Measurements from ENCODE around the gene RBCK1. TPM values are rescaled to one million over a fixed set of nuclear protein-coding genes. Genes with fewer than 3 reads are reported as not detected.

RBCK1 gene
- total and polyA plus RNA-seq, 9 of the 15 experiments (the other 6 are each of a cell fraction or from before 2014, with no cell fraction given): 5.9 to 59.3 (median 26.5) TPM

GRCh38 chr20:407953-408842, at the start of gene RBCK1 (continued):
- no peak for TF ChIP-seq CBFA2T3 (IDR thresholded peaks at IDR 0.05)
- 0 out of 2 replicates have a peak, but pooled peaks have one; percentile 1 for TF ChIP-seq USF2 (CRISPR knock-in tag; IDR thresholded peaks at IDR 0.05)
- peak in 1 of 2 experiments; percentile 18; a peak in 1 of 4 replicates for TF ChIP-seq SRF (CRISPR knock-in tag; IDR thresholded peaks at IDR 0.05)
- TF ChIP-seq MNT (conservative IDR thresholded peaks at IDR 0.05): peak in 1 of 2 experiments; percentile 62; a peak in 2 of 4 replicates
- peak; percentile 43 for TF ChIP-seq CXXC5 (CRISPR knock-in tag; IDR thresholded peaks at IDR 0.05)
- TF ChIP-seq ZNF639 (CRISPR knock-in tag; conservative IDR thresholded peaks at IDR 0.05 in 1 of 2, IDR thresholded peaks at IDR 0.05 in 1 of 2): 0 out of 4 replicates have a peak, but pooled peaks of 1 of the 2 experiments have one; percentile 43
- TF ChIP-seq PRDM10 (IDR thresholded peaks at IDR 0.05; ENCODE audit: partially characterized antibody): peak; percentile 76
- TF ChIP-seq NR2F6 (CRISPR knock-in tag; IDR thresholded peaks at IDR 0.05): no peak
- no peak for TF ChIP-seq MXD1 (CRISPR knock-in tag; IDR thresholded peaks at IDR 0.05; ENCODE audit: borderline replicate concordance, poor library complexity, severe bottlenecking)
- TF ChIP-seq POLR2B (IDR thresholded peaks at IDR 0.05; ENCODE audit: low read depth, partially characterized antibody): no peak
- peak; percentile 60 for TF ChIP-seq CHD1 (IDR thresholded peaks at IDR 0.05; ENCODE audit: low read length)
- TF ChIP-seq ID3 (CRISPR knock-in tag; IDR thresholded peaks at IDR 0.05): no peak
- no peak for TF ChIP-seq ID3 (tag; IDR thresholded peaks at IDR 0.05)
- TF ChIP-seq SIN3A (IDR thresholded peaks at IDR 0.05; ENCODE audit: borderline replicate concordance in 2 of 2, control insufficient read depth in 1 of 2, low read depth in 2 of 2, low read length in 2 of 2): peak; percentile 59 to 63; a peak in 1 of 4 replicates
